GM12872 (cell line): Measurements from ENCODE around the gene RADX.

Experiments
- TF ChIP-seq, protein P1 (sequence below): IDR thresholded peaks from 3 replicates; pipeline ENCODE4 v1.5.1; 2011; ENCODE audit warnings: low read depth, mild to moderate bottlenecking, low read length, moderate library complexity; ENCODE audit not compliant: insufficient read depth

RADX gene

GRCh38 chrX:106692425-106693065, 80.8 kb downstream of the RADX start:
- TF ChIP-seq, protein P1, sequence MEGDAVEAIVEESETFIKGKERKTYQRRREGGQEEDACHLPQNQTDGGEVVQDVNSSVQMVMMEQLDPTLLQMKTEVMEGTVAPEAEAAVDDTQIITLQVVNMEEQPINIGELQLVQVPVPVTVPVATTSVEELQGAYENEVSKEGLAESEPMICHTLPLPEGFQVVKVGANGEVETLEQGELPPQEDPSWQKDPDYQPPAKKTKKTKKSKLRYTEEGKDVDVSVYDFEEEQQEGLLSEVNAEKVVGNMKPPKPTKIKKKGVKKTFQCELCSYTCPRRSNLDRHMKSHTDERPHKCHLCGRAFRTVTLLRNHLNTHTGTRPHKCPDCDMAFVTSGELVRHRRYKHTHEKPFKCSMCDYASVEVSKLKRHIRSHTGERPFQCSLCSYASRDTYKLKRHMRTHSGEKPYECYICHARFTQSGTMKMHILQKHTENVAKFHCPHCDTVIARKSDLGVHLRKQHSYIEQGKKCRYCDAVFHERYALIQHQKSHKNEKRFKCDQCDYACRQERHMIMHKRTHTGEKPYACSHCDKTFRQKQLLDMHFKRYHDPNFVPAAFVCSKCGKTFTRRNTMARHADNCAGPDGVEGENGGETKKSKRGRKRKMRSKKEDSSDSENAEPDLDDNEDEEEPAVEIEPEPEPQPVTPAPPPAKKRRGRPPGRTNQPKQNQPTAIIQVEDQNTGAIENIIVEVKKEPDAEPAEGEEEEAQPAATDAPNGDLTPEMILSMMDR: no peak

DNA sequence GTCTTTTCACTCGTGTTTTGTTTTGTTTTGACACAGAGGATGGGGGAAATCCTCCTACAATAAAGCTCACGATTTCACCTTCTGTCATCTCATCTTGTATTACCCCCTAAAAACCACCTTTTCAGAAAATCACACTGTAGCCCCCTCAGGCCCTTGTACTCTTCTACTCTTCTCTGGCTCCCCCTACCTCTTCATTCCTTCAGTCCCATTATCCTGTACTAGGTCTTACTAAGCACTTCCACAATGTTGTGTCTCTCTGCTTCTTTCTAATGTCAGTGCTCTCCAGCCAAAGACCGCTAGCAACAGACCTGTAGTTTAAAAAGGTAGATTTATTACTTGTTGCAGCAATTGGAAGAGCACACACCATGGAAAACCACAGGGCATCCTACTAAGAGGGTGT, 84.7 kb downstream of the RADX start:
- TF ChIP-seq, protein P1: no peak

DNA sequence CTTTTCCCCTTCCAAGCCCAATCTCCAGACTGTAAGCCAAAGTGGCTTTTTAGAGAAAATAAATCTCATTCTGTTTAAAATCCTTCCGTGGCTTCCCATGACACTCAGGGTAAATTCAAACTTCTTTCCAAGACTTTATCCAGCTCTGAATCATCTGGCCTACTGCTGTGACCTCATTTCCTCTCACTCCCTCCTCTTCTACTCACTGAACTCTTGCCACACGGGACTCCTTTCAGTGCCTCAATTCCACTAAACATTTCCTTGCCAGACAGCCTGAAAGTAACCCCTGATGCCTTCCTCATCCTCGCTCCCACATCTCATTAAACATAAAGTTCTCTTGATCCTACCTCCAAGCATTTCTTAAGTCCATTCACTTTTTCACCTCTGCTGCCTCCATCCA, 86.9 kb downstream of the RADX start:
- TF ChIP-seq, protein P1: no peak

DNA sequence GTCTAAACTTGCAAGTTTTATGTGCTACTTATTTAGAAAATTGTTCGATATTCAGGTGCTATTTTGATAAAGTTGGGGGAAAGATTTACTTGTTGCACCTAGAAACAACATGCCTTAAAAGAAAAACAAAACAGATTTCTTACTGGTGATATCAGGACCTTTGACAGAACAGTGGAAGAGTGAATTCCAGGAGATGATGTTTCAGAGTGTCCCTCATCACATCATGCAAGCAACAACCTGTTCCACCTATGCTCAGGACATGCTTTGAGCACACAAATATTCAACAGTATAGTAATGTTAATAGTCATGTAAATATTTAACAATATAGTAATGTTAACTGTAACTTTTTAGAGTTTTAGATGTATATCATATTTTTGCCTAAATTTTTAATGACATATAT, 90.9 kb downstream of the RADX start:
- TF ChIP-seq, protein P1: no peak

DNA sequence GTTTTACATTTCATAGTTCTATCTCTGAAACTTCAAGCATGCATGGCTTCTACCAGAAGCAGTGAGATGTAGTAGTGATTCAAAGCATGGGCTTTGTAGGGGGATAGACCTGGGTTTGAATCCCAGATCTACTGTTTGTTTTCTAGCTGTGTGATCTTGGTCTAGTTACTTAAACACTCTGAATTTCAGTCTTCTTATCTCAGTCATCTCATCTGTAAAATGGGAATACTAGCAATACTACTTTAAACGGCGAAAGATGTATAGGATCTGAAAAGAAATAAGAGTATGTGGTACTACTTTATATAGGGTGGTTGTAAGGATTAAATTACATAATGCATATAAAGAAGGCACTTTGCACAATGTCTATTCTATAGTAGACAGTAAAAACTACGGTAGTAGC, 94.7 kb downstream of the RADX start:
- TF ChIP-seq, protein P1: no peak

DNA sequence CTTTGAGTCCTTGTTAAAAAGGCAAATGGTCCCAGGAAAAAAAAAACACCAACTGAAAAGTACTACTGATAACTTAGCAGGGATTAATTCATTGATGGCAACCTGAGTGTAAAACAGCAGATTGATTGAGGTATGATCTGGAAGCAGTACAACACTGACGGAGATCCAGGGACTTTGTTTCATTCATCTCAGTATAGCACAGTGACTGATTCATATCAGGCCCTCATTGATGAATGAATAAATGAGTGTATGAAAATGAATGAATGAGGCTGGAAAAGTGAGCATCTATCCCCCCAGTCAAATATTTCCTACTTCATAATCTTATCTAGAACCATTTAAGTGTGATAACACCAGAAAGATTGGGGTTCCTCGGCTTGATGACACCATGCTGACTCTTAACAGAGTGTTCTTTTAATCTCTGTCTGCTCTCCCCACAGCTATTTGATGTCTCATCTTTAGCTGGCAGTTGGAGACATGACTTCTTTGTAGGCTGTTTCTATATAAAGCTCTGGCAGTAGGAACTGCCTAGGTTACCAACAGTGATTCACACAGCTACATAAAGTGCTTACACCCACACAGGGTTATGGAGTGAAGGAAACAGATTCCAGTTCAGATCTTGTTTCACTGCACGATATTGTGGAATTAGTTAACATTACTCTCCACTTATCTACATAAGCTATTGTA, 96.1 kb downstream of the RADX start:
- TF ChIP-seq, protein P1: no peak

- TF ChIP-seq, protein P1: no peak
These were observed 99.0 kb downstream of the RADX start for GRCh38 chrX:106710771-106711170.
